HG03469 (cell line): ENCODE data around the gene TRMT112.
"Not testable (repeated sequence)": the region's sequence is repeated elsewhere in the genome, so short reads cannot be mapped to it uniquely, and the experiment has no call there.

ENCODE experiments used
- ATAC-seq: cut with Tn5 transposase; IDR thresholded peaks from one replicate; pipeline ENCODE4 v1.9.1; 2021; ENCODE audit warnings: mild to moderate bottlenecking, moderate library complexity, moderate number of reproducible peaks; ENCODE audit not compliant: unreplicated experiment

Gene TRMT112

DNA sequence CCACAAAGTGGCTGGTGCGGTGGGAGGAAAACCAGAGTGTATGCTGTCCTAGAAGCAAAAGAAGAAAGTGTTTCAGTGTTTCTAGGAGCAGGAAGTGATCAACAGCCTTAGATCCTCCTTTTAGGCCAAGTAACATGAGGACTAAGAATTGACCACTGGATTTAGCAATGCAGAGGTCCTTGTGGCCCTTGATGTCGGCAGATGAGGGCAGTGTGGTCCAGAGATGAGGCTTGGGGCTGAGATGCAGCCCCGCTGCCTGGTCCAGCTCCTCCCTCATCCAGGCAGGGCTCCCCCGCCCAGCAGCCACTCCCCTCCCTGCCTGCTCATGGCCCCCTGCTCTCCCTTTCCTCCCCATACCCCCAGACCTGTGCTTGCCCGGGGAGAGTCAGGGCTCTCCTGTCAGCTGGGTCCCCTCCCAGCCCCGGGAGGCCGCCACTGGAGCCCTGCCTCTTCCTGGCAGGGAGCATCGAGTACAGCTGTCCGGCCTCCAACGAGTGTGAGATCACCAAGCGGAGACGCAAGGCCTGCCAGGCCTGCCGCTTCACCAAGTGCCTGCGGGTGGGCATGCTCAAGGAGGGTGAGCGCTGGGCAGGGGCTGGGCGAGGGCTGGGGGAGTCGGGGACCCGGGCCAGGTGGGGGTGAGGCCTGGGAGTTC, 3.7 kb downstream of the TRMT112 start:
- no peak for ATAC-seq

DNA sequence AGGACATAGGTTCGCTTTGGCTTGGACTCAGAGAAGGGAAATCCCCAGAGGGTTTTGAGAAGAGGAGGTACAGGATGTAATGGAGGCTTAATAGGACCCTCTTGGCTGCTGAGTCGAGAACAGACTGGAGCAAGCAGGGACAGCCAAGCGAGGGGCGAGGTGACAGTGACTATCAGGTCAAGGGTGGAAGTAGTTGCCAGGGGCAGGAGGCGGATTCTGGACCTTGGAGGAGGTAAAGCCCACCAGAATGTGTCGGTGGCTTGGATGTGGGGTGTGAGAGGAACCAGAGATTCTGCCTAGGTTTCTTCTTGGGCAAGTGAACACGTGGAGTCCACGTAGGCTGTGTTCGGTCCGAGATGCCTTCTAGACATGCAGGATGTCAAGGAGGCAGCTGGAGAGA, 4.4 kb downstream of the TRMT112 start:
- no peak for ATAC-seq

DNA sequence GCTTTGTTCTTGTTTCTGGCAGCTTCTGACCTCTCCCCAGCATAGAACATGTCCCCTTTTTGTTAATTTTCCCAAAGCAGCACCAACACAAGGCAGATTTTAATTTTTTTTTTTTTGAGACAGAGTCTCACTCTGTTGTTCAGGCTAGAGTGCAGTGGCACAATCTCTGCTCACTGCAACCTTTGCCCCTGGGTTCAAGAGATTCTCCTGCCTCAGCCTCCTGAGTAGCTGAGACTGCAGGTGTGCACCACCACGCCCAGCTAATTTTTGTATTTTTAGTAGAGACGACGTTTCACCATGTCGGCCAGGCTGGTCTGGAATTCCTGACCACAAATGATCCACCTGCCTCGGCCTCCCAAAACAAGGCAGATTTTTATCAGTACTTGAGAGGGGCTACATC, 9.6 kb downstream of the TRMT112 start:
- ATAC-seq = not testable (repeated sequence)

DNA sequence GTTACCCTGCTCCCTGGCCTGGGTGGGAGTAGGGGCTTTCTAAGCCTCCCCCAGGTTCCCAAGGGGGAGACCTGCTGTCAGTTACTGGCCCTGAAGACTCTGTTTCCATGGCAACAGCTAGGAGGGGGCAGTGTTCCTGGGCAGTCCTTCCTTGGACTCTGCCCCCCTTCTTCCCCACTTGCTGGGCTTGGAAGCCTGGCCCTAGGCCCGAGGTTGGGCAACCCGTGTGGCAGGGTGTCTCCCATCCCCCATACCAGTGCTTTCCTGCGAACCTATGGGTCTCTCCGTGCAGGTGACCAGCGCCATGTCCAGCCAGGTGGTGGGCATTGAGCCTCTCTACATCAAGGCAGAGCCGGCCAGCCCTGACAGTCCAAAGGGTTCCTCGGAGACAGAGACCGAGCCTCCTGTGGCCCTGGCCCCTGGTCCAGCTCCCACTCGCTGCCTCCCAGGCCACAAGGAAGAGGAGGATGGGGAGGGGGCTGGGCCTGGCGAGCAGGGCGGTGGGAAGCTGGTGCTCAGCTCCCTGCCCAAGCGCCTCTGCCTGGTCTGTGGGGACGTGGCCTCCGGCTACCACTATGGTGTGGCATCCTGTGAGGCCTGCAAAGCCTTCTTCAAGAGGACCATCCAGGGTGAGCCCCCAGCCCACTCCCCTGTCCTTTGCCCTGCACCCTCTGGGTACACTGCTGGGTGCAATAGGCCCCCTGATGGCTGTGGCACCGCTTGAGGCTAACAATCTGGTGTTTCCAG, 10.3 kb downstream of the TRMT112 start:
- ATAC-seq = no peak

DNA sequence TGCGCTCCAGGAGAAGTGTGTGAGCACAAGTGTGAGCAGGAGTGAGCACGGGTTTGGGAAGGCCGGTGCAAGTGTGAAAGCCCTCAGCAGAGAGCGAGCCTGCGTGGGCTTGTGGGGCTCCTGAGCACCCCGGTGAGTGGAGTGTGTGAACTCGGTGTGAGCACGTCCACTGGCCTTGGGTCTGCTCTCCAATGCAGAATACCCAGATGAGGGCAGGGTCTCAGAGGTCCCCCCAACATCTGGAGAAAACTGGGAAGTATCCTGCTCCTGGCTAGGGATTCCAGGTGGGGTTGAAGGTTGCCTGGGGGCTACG, 10.8 kb downstream of the TRMT112 start:
- ATAC-seq = no peak

DNA sequence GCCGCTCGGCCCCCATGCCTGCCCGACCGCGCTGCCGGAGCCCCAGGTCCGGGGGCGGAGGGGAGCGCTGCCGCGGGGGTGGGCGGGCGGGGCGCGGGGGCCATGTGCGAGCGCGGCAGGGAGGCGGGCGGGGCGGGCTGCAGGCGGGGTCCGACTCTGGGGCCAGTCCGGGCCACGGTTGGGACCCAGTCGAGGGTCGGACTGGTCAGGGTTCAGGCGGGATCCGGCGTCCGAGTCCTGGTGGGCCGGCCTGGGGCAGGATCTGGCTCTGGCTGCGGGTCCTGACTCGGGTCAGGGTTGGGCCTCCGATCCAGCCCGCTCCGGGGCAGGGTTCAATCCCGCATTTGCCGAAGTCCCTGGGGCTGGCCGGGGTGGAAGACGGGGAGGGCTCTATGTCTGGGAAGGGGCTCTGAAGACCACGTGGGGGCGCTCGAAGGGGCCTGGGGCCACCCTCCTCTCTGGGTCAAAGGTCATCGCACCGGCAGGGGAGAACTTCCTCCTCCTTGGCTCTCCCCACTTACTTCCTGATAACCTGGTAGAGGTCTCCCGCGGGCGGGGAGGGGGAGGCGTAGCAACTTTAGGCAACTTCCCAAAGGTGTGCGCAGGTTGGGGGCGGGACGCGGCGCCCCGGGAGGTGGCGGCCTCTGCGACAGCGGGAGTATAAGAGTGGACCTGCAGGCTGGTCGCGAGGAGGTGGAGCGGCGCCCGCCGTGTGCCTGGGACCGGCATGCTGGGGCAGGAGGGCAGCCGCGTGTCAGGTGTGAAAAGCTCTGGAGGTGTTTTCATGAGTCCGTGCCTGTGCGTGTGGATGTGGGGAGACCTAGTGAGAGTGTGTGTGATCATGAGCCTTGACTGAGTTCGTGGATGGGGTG, 11.4 kb downstream of the TRMT112 start:
- no peak for ATAC-seq

DNA sequence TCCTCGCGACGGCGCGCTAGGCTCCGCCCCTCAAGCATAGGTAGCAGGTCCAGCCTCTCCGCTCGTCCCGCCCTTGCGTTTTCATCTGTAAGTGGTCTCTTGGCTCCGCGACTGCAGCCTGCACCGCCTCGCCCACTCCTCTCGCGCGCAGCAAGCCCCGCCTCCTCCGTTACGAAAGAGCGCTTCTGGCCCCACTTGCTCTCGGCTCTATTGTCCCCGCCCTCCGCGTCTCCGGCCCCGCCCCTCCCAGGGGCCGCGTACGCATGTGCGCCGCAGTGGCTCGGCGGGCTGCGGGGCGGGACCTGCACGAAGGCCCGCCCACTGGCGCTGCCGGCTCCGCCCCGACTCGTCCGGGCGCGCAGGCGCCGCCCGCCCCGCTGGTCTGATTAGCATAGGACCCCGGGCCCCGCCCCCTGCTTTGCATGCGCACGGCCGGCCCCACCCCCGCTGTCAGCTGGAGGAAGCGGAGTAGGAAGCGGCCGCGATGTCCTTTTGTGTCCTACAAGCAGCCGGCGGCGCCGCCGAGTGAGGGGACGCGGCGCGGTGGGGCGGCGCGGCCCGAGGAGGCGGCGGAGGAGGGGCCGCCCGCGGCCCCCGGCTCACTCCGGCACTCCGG, 12.2 kb downstream of the TRMT112 start, which contains the start of gene ESRRA:
ESRRA (plus strand) TSS at position 450 of the 616 bp plus-strand sequence. CDS start 1,656 bp downstream, outside the sequence.
- ATAC-seq = peak; percentile 44

DNA sequence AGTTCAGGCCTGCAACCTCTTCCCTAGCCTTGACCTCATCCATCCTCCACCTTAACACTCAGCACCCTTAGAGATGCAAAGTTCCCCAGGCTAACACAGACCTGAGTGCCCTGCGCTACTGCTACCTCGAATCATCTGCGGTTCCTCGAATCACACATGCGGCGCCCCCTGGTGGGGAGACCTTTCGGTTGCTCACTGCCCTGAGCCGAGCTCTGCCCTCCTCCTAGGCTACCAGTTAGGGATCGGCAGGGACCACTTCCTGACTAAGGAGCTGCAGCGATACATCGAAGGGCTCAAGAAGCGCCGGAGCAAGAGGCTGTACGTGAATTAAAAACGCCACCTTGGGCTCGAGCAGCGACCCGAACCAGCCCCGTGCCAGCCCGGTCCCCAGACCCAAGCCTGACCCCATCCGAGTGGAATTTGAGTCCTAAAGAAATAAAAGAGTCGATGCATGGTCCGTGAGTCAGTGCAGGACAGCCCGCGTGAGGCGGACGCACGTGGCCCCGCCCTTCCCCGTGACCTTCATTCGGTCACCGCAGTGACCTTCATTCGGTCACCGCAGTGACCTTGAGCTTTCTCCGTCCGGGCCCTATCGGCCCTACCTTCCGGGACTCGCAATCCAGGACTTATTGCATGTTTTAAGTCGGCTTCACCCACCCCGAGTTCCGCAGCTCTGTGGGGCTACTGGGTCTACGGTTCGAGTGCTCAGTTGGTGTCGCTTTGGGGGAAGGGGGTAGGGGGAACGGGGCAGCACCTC, 12.9 kb downstream of the TRMT112 start:
- ATAC-seq = peak; percentile 4

DNA sequence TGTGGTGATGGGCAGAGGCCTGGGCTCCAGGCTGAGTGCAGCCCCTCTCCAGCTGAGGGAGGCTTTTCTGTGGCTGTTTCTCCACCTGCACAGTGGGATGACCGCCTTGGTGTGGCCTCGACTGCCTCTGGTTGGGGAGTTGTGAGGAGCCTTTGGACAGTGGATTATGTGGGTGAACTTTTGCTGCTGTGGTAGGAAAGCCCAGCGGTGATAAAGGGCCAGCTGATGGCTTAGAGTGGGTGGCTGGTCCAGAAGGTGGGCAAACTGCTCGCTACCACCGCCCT, 13.4 kb downstream of the TRMT112 start:
- ATAC-seq = no peak

DNA sequence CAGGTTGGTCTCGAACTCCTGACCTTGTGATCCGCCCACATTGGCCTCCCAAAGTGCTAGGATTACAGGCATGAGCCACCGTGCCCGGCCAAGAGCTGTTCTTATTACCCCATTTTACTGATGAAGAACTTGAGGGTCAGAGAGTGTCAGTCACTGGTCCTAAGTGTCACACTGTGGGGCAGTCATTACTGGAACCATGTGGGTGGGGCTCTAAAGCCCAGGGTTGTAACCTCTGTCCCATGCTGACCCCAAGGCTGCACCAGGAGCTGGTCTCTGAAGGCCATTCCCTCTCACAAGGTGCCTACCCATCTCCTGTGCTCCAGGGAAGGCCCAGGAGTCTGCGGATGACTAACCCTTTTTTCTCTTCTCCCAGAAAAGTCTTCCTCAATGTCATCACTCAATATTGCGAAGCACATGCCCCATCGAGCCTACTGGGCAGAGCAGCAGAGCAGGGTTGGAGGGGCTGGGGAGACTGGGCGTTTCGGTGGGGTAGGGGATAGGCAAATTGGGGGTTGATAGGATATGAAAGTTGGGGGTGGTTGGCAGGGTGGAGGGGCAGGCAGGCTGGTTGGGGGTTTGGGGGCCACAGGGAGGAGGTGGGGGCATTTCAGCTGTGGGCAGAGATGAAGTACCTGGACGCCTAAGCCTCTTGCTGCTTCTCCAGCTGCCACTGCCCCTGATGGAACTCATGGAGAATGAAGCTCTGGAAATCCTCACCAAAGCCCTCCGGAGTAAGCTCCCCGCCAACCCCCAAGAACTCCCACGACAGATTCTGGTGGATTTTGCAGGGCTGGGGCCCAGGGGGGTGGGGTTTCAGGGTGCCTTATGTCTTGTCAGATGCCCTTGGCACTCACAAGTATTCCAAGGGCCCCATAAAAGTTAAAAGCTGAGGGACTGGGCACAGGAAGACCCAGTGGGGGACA, 14.0 kb downstream of the TRMT112 start:
- ATAC-seq = no peak

DNA sequence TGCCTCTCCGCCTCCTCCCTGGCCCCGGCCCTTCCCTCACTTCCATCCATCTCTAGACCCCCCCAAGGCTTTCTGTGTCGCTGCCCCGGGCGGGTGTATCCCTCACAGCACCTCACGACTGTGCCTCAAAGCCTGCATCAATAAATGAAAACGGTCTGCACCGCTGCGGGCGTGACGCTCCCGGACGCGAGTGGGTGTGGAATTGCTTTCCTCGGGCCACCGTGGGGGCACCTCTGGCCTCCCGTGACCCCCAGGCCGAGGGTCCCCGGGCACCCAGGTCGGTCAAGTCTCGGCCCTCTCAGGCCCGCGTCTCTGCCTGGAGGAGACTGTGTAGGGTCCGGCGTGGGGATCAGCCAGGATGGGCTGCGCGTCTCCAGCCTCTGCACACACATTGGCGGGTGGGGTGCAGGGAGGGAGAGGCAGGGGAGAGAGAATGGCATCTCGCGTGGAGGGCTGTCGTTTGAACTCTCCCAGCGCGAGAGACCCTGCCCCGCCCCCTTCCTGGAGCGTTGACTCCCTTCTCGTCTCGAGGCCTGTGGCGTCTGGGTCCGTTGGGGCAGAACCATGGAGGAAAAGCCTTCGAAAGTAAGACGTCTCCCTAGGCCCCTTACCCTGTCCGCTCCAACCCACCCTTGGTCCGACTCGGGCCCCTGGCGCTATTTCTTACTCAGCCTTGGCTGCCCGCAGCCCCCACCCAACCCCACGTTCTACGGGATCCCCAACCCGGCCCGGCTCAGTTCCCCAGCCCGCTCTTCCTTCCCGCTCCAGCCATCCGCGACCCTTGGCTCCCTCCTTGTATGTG, 17.3 kb downstream of the TRMT112 start, which contains the start of gene CATSPERZ:
CATSPERZ (plus strand) TSS at position 512 of the 802 bp plus-strand sequence; CDS start at position 565, 53 bp downstream.
- no peak for ATAC-seq

DNA sequence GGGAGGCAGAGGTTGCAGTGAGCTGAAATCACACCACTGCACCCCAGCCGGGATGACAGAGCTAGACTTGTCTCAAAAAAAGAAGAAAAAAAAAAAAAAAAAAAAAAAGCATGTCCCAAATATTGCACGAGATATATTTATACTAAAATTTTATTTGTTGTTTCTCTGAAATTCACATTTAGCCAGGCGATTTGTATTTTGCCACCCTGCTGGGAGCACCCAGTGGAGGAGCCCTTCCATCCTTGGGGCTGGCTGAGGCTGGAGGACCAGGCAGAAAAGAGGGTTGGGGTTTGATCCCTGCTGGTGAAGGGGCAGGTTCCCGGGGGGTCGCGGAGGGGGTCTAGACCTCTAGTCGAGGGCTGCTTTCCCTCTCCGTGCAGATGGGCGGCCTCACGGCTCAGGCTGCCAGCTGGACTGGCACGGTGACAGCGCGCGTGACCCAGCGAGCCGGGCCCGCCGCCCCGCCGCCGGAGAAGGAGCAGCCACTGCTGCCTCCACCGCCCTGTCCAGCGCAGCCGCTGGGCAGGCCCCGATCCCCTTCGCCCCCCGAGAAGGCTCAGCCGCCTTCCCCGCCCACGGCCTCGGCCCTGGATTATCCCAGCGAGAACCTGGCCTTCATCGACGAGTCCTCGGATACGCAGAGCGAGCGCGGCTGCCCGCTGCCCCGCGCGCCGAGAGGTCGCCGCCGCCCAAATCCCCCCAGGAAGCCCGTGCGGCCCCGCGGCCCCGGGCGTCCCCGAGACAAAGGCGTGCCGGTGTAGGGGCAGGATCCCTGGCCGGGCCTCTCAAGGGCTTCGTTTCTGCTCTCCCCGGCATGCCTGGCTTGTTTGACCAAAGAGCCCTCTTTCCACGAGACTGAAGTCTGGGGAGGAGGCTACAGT, 18.2 kb downstream of the TRMT112 start:
- no peak for ATAC-seq

DNA sequence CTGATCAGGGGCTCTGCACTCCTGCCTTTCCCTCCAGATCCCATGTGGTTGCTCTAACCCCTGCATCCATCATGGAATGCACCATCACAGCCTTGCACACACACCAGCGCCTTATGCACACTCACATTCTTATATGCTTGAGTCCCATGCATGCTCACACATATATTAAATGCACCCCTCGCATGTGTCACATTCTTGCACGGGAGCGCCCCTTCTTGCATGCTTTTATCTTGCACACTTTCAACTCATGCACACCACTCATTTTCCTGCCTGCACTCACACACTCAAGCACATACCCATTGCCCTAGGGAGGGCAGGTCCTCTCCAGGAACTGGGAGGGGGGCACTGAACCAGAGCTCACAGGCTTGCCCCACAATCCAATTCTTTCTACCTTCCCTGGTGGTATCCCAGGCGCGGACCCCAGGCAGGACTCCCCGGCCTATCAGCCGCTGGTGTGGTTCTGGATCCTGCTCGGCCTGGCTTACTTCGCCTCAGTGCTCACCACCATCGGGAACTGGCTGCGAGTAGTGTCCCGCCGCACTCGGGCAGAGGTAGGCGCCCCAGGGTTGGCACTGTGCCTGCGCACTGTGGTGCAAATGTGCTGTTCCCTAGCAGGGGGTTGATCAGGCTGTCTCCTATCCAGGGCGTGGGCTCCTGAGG, 19.5 kb downstream of the TRMT112 start:
- ATAC-seq = no peak

DNA sequence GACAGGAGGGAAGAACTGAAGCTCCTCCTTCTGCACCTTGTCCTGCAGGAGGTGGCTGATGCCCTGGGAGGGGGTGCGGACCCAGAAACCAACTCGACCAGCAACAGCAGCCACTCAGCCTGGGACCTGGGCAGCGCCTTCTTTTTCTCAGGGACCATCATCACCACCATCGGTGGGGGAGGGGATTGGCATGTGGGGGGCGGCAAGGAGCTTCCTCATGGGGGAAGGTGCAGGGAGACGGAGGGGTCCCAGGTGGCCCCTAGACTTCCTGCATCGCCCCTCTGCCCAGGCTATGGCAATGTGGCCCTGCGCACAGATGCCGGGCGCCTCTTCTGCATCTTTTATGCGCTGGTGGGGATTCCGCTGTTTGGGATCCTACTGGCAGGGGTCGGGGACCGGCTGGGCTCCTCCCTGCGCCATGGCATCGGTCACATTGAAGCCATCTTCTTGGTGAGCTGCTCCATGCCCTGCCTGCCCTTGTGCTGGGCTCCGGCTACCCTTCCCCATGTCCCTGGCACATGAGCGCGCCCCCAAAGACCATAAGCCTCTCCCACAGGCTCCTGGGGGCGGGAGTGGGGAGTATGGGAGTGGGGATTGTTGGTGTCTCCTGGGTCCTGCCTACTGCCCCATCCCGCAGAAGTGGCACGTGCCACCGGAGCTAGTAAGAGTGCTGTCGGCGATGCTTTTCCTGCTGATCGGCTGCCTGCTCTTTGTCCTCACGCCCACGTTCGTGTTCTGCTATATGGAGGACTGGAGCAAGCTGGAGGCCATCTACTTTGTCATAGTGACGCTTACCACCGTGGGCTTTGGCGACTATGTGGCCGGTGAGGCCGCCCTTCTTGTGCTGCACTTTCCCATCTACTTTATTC, 20.3 kb downstream of the TRMT112 start:
- ATAC-seq = no peak

DNA sequence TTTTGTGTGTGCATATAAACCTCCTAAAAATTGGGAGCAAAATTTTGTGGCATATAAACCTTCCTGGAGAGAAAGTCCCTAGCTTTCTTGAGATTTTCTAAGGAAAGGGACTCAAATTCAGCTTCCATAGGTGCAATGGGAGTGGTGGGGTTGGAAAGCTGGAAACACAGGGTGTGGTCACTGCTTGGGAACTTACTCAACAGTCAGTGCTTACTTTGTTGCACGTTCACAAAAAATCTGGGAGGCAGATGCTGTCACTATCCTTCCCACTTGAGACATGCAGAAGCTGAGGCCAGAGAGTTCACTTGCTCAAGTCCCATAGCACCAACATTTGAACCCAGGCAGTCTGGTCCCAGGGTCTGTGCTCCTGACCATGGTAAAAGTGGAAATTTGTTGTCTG, 21.1 kb downstream of the TRMT112 start:
- no peak for ATAC-seq

DNA sequence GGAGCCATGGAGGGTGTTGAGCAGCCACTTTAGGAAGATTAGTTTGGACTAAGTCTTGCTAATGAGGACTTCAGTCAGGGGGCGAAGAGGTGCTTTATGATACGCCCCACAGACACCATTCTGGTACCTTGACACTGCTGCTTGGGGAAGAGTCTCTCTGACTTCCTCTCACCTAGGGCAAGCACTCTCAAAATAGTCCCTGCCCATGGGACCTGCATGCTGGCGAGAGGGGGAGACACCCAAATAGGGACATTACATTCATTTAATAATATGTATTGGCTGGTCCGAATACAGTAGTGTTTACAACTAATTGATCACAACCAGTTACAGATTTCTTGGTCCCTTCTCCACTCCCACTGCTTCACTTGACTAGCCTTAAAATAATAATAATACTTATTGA, 21.6 kb downstream of the TRMT112 start:
- ATAC-seq = no peak
